ENCODE data around the gene CGB2. TPM values are rescaled to one million over a fixed set of nuclear protein-coding genes. Genes with fewer than 3 reads are reported as not detected.
"Not testable (repeated sequence)": the region's sequence is repeated elsewhere in the genome, so short reads cannot be mapped to it uniquely, and the experiment has no call there.

Gene CGB2
- total RNA-seq, 4 donors from 2014 or later = not detected

DNA sequence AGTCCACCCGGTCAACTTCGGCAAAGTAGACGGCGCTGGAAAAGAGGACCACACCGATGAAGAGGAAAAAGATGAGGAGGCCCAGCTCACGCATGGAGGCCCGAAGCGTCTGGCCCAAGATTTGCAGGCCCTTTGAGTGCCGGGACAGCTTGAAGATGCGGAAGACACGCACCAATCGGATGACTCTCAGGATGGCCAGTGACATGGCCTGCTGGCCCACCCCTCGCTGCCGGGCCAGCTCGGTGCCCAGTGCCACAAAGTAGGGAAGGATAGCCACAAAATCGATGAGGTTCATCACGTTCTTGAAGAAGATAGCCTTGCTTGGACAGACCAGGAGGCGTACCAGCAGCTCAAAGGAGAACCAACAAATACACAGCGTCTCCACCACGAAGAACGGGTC, 38.7 kb downstream of the CGB2 start:
- H3K4me3 ChIP-seq = no peak overlapping the region
- H3K36me3 ChIP-seq = no peaks in the 10 kb centered on the region
- H3K27ac ChIP-seq = peak overlapping the region; percentile 87 to 95 (median 92)
- H3K27me3 ChIP-seq = peaks cover 0 to 2% (median 0%) of the 10 kb centered on the region in 3 donors
- no peak for ATAC-seq
- intact Hi-C loops (cut with DNase I; ENCODE audit: low total_unique reads) (loop anchor here (5.0 kb wide), 2 partner anchors 78 to 1958 kb away; partner anchors contain the start of genes GYS1, RUVBL2 and ZC3H4), in situ Hi-C loops (cut with MboI; ENCODE audit: low sequenced_read_pairs in 4 of 4) (no loop called here)
- no peaks in the 10 kb centered on the region for H3K9me3 ChIP-seq
- H3K4me1 ChIP-seq = peaks cover 37 to 53% of the 10 kb centered on the region in 2 donors
- TF ChIP-seq POLR2A (IDR thresholded peaks at IDR 0.05) = no peak
- TF ChIP-seq, protein P1, sequence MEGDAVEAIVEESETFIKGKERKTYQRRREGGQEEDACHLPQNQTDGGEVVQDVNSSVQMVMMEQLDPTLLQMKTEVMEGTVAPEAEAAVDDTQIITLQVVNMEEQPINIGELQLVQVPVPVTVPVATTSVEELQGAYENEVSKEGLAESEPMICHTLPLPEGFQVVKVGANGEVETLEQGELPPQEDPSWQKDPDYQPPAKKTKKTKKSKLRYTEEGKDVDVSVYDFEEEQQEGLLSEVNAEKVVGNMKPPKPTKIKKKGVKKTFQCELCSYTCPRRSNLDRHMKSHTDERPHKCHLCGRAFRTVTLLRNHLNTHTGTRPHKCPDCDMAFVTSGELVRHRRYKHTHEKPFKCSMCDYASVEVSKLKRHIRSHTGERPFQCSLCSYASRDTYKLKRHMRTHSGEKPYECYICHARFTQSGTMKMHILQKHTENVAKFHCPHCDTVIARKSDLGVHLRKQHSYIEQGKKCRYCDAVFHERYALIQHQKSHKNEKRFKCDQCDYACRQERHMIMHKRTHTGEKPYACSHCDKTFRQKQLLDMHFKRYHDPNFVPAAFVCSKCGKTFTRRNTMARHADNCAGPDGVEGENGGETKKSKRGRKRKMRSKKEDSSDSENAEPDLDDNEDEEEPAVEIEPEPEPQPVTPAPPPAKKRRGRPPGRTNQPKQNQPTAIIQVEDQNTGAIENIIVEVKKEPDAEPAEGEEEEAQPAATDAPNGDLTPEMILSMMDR (IDR thresholded peaks at IDR 0.05 in 4 of 5, conservative IDR thresholded peaks at IDR 0.05 in 1 of 5) = no peak
- DNase-seq = no peak

DNA sequence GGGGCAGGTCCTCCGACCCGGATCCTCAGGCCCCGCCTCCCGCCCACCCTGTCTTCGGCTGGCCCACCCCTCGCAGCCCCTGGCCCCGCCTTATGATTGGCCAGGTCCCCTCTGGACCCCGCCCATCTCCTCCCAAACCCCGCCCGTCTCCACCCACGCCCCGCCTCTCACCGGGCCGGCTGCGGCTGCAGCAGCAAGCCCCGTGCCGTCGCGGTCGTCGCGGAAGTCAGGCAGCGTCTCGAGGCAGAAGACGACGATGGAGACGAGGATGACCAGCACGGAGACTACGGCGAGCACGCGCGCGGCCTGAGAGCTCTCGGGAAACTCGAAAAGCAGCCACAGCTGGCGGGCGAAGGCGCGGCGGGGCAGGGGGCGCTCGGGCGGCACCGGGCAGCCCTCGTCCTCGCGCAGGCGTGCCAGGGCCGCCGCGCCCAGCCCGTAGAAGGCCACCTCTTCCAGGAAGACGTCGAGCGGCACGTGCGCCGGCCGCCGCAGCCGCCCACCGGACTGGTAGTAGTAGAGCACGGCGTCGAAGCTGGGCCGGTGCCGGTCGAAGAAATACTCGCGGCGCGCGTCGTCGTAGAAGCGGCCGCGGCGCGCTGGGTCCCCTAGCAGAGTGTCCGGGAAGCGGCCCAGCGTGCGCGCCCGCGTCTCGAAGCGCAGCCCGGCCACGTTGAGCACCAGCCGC, 40.3 kb downstream of the CGB2 start:
- Histone ChIP-seq H3K27ac (peak overlapping the region; percentile 87 to 95 (median 92)), H3K4me1 (peaks cover 23 to 37% of the 10 kb centered on the region in 2 donors), H3K9me3 (no peaks in the 10 kb centered on the region), H3K27me3 (no peaks in the 10 kb centered on the region), H3K4me3 (peak overlapping the region; percentile 38 to 53 (median 52)), H3K36me3 (no peaks in the 10 kb centered on the region)
- intact Hi-C loops (cut with DNase I; ENCODE audit: low total_unique reads) = loop anchor here (5.0 kb wide), 2 partner anchors 80 to 1960 kb away; partner anchors contain the start of genes GYS1, RUVBL2 and ZC3H4
- ATAC-seq (peak; percentile 14 to 20), DNase-seq (peak in 1 of 2 donors; percentile 50)
- TF ChIP-seq, protein P1 (IDR thresholded peaks at IDR 0.05 in 4 of 5, conservative IDR thresholded peaks at IDR 0.05 in 1 of 5) = no peak
- TF ChIP-seq POLR2A (IDR thresholded peaks at IDR 0.05) = no peak
- in situ Hi-C loops (cut with MboI; ENCODE audit: low sequenced_read_pairs in 4 of 4) = no loop called here

DNA sequence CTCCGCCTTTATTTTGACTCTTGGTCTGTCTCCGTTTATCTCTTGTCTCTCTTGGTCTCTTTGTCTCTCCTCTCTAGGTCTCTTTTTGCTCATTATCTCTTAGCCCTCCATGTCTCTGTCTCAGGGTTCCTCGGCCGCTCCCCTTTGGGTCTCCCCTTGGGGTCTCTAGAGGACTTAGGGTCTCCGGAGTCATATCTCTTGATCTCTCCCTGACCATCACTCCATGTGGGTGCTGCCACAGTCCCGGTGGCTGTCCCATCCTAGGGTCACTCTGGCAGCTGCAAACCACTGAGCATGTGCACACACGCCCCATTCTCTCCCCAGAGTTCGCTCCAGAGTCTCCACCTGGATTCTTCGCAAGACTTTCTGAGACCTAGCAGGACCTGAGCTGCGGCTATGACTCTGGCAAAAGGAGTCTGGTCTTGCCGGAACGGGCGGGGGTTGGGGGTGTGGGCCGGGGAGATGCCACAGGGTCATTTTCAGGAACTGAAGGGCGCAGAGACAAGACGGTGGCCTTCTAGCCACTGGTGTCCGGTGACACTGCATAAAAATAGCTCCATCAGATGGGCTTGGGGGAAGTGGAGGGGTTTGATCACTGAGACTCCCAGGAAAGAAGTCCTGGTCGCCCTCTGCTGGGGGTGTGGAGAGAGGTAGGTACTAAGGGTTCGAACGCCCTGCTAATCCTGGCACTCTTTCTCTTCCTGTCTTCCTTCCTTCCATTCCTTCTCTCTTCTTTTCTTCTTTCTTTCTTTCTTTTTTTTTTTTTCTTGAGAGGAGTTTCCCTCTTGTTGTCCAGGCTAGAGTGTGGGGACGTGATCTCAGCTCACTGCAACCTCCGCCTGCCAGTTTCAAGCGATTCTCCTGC, 42.1 kb downstream of the CGB2 start:
- Histone ChIP-seq H3K9me3 (no peaks in the 10 kb centered on the region), H3K4me3 (peak overlapping the region; percentile 14 to 52 (median 48)), H3K36me3 (no peaks in the 10 kb centered on the region), H3K4me1 (peaks cover 14 to 24% of the 10 kb centered on the region in 2 donors), H3K27me3 (no peaks in the 10 kb centered on the region), H3K27ac (peak overlapping the region; percentile 85 to 95 (median 92))
- DNase-seq = peak; percentile 47 to 86
- intact Hi-C loops (cut with DNase I; ENCODE audit: low total_unique reads) (loop anchor here (1.0 to 5.0 kb wide), 4 partner anchors 17 to 1961 kb away; partner anchors contain the start of genes GYS1, RUVBL2 and ZC3H4), in situ Hi-C loops (cut with MboI; ENCODE audit: low sequenced_read_pairs in 4 of 4) (no loop called here)
- peak; percentile 72 to 80 for ATAC-seq
- TF ChIP-seq, protein P1 (IDR thresholded peaks at IDR 0.05 in 4 of 5, conservative IDR thresholded peaks at IDR 0.05 in 1 of 5) = peak; percentile 27 to 60 (median 55)
- peak; percentile 46 to 49 for TF ChIP-seq POLR2A (IDR thresholded peaks at IDR 0.05)

DNA sequence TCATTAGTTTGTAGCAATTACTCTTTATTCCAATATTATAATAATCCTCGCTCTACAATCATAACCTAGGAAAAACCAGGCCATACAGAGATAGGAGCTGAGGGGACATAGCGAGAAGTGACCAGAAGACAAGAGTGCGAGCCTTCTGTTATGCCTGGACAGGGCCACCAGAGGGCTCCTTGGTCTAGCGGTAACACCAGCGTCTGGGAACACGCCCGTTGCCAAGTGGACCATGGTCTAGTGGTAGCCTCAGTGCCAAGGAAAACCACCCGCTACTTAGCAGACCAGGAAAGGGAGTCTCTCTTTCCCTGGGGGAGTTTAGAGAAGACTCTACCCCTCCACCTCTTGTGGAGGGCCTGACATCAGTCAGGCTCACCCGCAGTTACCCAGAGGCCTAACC, 43.2 kb downstream of the CGB2 start:
- DNase-seq = peak; percentile 66 to 85
- H3K27me3 ChIP-seq; H3K4me3 ChIP-seq; H3K36me3 ChIP-seq; ATAC-seq; H3K9me3 ChIP-seq; in situ Hi-C loops (cut with MboI; ENCODE audit: low sequenced_read_pairs in 4 of 4): not testable (repeated sequence)
- TF ChIP-seq, protein P1 (IDR thresholded peaks at IDR 0.05 in 4 of 5, conservative IDR thresholded peaks at IDR 0.05 in 1 of 5) = peak; percentile 67 to 84 (median 80)
- H3K27ac ChIP-seq = peak overlapping the region; percentile 85 to 95 (median 92)
- intact Hi-C loops (cut with DNase I; ENCODE audit: low total_unique reads) = loop anchor here (1.0 to 5.0 kb wide), 5 partner anchors 10 to 1963 kb away; partner anchors contain the start of genes GYS1, RUVBL2, SNRNP70 and ZC3H4
- H3K4me1 ChIP-seq = peaks cover 14 to 16% of the 10 kb centered on the region in 2 donors
